ENCODE results near the gene ZNF333.

DNA sequence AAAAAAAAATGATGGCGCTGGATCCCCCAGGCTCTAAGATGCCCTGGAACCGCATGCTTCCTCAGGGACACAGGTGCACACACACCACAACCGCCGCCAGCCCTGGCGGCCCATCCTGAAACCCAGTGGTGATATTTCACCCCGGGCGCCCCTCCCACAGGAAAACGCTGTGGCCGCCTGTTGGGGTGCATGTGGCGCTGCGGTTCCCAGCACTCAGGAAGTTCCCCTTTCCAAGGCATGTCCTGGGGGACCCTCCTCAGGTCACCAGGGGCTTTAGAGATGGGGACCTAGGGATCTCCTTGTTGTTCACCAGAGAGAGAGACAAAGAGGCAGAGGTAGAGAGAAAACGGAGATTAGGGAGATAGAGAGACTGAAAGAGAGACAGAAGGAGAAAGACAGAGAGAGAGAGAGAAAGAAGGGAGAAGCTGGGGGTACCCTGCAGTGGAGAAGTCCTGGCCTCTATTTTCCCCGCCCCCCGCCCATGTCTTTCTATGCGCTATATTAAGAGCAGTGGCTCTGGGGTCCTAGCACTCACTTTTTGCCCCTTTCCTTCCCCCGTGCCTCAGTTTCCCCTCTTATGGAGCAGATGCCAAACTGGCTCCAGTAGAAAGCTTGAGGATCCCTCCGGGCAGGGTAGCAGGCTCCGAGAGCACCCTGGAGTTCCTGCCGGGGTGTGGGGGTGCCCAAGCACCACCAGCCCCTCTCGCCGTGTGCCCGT, 86.2 kb downstream of the ZNF333 start:
- TF ChIP-seq, protein P1, sequence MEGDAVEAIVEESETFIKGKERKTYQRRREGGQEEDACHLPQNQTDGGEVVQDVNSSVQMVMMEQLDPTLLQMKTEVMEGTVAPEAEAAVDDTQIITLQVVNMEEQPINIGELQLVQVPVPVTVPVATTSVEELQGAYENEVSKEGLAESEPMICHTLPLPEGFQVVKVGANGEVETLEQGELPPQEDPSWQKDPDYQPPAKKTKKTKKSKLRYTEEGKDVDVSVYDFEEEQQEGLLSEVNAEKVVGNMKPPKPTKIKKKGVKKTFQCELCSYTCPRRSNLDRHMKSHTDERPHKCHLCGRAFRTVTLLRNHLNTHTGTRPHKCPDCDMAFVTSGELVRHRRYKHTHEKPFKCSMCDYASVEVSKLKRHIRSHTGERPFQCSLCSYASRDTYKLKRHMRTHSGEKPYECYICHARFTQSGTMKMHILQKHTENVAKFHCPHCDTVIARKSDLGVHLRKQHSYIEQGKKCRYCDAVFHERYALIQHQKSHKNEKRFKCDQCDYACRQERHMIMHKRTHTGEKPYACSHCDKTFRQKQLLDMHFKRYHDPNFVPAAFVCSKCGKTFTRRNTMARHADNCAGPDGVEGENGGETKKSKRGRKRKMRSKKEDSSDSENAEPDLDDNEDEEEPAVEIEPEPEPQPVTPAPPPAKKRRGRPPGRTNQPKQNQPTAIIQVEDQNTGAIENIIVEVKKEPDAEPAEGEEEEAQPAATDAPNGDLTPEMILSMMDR (IDR thresholded peaks at IDR 0.05): no peak
- TF ChIP-seq POLR2A (IDR thresholded peaks at IDR 0.05): no peak
- TF ChIP-seq EP300 (IDR thresholded peaks at IDR 0.05): no peak

All from ovary (tissue), 3 donors.